PC-3 (cell line): ENCODE results near the gene CD7. TPM values are rescaled to one million over a fixed set of nuclear protein-coding genes. Genes with fewer than 3 reads are reported as not detected.

ENCODE experiments used
- ATAC-seq: fragments of 200-7000 bp; cut with Tn5 transposase; 2 replicates; pipeline ENCODE4 v1.9.1; 2020; ENCODE audit warnings: mild to moderate bottlenecking, moderate library complexity
- BruUV-seq: library from RNA; stranded (reverse); fragments of 400-500 nt; replicated peaks from 2 replicates; lab custom pipeline; 2021; lab: Mats Ljungman, UMichigan
- CTCF ChIA-PET: fragments of 300-600 bp; sonication (Branson Sonifier 250); formaldehyde crosslinking; loops from one replicate; lab custom pipeline; 2022; ENCODE audit warnings: antibody characterized with exemption; lab: Charles Lee
- POLR2A ChIA-PET: fragments of 300-600 bp; sonication (Branson Sonifier 250); formaldehyde crosslinking; loops from one replicate; lab custom pipeline; 2022; ENCODE audit warnings: antibody characterized with exemption; ENCODE audit not compliant: unreplicated experiment; lab: Charles Lee
- DNase-seq: peaks from one replicate; pipeline ENCODE4 v3.0.0-alpha.2; 2015
- H2AFZ ChIP-seq: fragments of 300-600 bp; sonication (generic); 2 replicates; pipeline ENCODE4 v1.6.0; 2016; ENCODE audit warnings: antibody characterized with exemption, low read length
- H3F3A ChIP-seq: fragments of 300-600 bp; sonication (generic); one replicate; pipeline ENCODE4 v1.6.0; 2017; ENCODE audit warnings: antibody characterized with exemption, low read length, control low read depth, mild to moderate bottlenecking; ENCODE audit not compliant: unreplicated experiment
- H3K27ac ChIP-seq: fragments of 300-600 bp; sonication (generic); 2 replicates; pipeline ENCODE4 v1.5.1; 2016; ENCODE audit warnings: mild to moderate bottlenecking, low read length
- H3K27me3 ChIP-seq: fragments of 300-600 bp; sonication (generic); 2 replicates; pipeline ENCODE4 v1.6.1; 2016; ENCODE audit warnings: low read length, mixed read lengths
- H3K36me3 ChIP-seq: fragments of 300-600 bp; sonication (generic); 2 replicates; pipeline ENCODE4 v1.6.1; 2016; ENCODE audit warnings: low read depth, mixed run types, low read length, mixed read lengths
- H3K4me1 ChIP-seq: fragments of 300-600 bp; sonication (generic); 2 replicates; pipeline ENCODE4 v1.5.1; 2016; ENCODE audit warnings: low read length; ENCODE audit not compliant: insufficient read depth
- H3K4me2 ChIP-seq: fragments of 300-600 bp; sonication (generic); 2 replicates; pipeline ENCODE4 v1.6.0; 2016; ENCODE audit warnings: low read length
- H3K4me3 ChIP-seq: fragments of 300-600 bp; sonication (generic); 2 replicates; pipeline ENCODE4 v1.5.1; 2016; ENCODE audit warnings: mild to moderate bottlenecking, low read length, mixed read lengths
- H3K79me2 ChIP-seq: fragments of 300-600 bp; sonication (generic); 2 replicates; pipeline ENCODE4 v1.6.1; 2017; ENCODE audit warnings: low read length, mixed read lengths
- H3K9ac ChIP-seq: fragments of 300-600 bp; sonication (generic); 2 replicates; pipeline ENCODE4 v1.6.0; 2016; ENCODE audit warnings: mild to moderate bottlenecking, low read length
- H3K9me2 ChIP-seq: fragments of 300-600 bp; sonication (generic); replicated peaks from 2 replicates; pipeline ENCODE4 v1.6.1; 2016; ENCODE audit warnings: mixed run types, low read length, mixed read lengths
- H3K9me3 ChIP-seq: fragments of 300-600 bp; sonication (generic); 2 replicates; pipeline ENCODE4 v1.6.1; 2016; ENCODE audit warnings: low read length, mixed read lengths
- H4K20me1 ChIP-seq: fragments of 300-600 bp; sonication (generic); 2 replicates; pipeline ENCODE4 v1.6.1; 2016; ENCODE audit warnings: low read length, mixed read lengths
- CTCF ChIP-seq: fragments of 300-600 bp; sonication (generic); conservative IDR thresholded peaks from 2 replicates; pipeline ENCODE4 v1.5.1; 2017; ENCODE audit warnings: antibody characterized with exemption, low read depth, mild to moderate bottlenecking, low read length
- EZH2 ChIP-seq: fragments of 300-600 bp; sonication (generic); IDR thresholded peaks from one replicate; pipeline ENCODE4 v1.6.1; 2017; ENCODE audit warnings: antibody characterized with exemption, mild to moderate bottlenecking, low read length; ENCODE audit not compliant: unreplicated experiment
- EZH2phosphoT487 ChIP-seq: fragments of 300-600 bp; sonication (generic); IDR thresholded peaks from 2 replicates; pipeline ENCODE4 v1.6.1; 2018; ENCODE audit warnings: mild to moderate bottlenecking, antibody characterized with exemption, low read length, borderline replicate concordance
- intact Hi-C: fragments of 100-400 bp; cut with micrococcal nuclease; formaldehyde crosslinking; loops from 2 replicates; pipeline ENCODE4 v1.9.0; 2023
- total RNA-seq: library from RNA; depleted of rRNA; stranded (reverse); fragments of >200 nt; gene quantifications from 2 replicates; pipeline ENCODE4 v1.2.3, GENCODE V29; 2014

The CD7 gene
- total RNA-seq, 1 experiment from 2014 or later: 0.15 TPM

- no TSS peak for BruUV-seq
- Histone ChIP-seq H3K4me1 (peaks cover 18% of the 10 kb centered on the region), H3K36me3 (no peaks in the 10 kb centered on the region), H2AFZ (no peak overlapping the region), H4K20me1 (no peaks in the 10 kb centered on the region), H3F3A (peaks cover 3% of the 10 kb centered on the region), H3K27ac (no peak overlapping the region), H3K9me3 (no peaks in the 10 kb centered on the region), H3K9me2 (no peaks in the 10 kb centered on the region), H3K4me3 (no peak overlapping the region), H3K79me2 (no peaks in the 10 kb centered on the region), H3K4me2 (no peak overlapping the region), H3K27me3 (no peaks in the 10 kb centered on the region), H3K9ac (no peak overlapping the region)
- intact Hi-C loops: no loop called here
- ChIA-PET POLR2A (no interaction called here), CTCF (no interaction called here)
- ATAC-seq: no peak
- no peak for DNase-seq
- TF ChIP-seq CTCF (no peak), EZH2 (no peak), EZH2phosphoT487 (no peak)
These were observed 15.4 kb downstream of the CD7 start for GRCh38 chr17:82301916-82302567.

- no peaks in the 10 kb centered on the region for H3K9me3 ChIP-seq
- no peaks in the 10 kb centered on the region for H4K20me1 ChIP-seq
- H3K9ac ChIP-seq: no peak overlapping the region
- H3K4me3 ChIP-seq: no peak overlapping the region
- BruUV-seq: no TSS peak
- no peak for DNase-seq
- H3K27me3 ChIP-seq: no peaks in the 10 kb centered on the region
- TF ChIP-seq CTCF (no peak), EZH2phosphoT487 (no peak), EZH2 (no peak)
- no peak overlapping the region for H3K27ac ChIP-seq
- H3F3A ChIP-seq: peaks cover 5% of the 10 kb centered on the region
- intact Hi-C loops: no loop called here
- H3K79me2 ChIP-seq: no peaks in the 10 kb centered on the region
- no peaks in the 10 kb centered on the region for H3K36me3 ChIP-seq
- no peaks in the 10 kb centered on the region for H3K9me2 ChIP-seq
- H3K4me1 ChIP-seq: peaks cover 24% of the 10 kb centered on the region
- ATAC-seq: no peak
- no peak overlapping the region for H2AFZ ChIP-seq
- POLR2A ChIA-PET: no interaction called here
- no peak overlapping the region for H3K4me2 ChIP-seq
- CTCF ChIA-PET: interaction anchor here (0.6 kb wide), 1 partner anchor 34 kb away, joined by 3 read pairs; no protein-coding TSS in a partner anchor
These were observed 16.0 kb downstream of the CD7 start for GRCh38 chr17:82301300-82301915.

GRCh38 chr17:82300707-82301270 is 16.6 kb downstream of the CD7 start:
- TF ChIP-seq EZH2 (no peak), EZH2phosphoT487 (no peak), CTCF (peak; percentile 77)
- intact Hi-C loops: no loop called here
- DNase-seq: peak; percentile 29
- H3K27ac ChIP-seq: no peak overlapping the region
- POLR2A ChIA-PET: interaction anchor here (0.7 kb wide), 1 partner anchor 231 kb away, joined by 10 read pairs; no protein-coding TSS in a partner anchor
- no peaks in the 10 kb centered on the region for H4K20me1 ChIP-seq
- H3K4me2 ChIP-seq: no peak overlapping the region
- no peak for ATAC-seq
- no peak overlapping the region for H2AFZ ChIP-seq
- CTCF ChIA-PET: interaction anchor here (0.6 kb wide), 1 partner anchor 33 kb away, joined by 3 read pairs; no protein-coding TSS in a partner anchor
- H3K9me3 ChIP-seq: no peaks in the 10 kb centered on the region
- H3K79me2 ChIP-seq: no peaks in the 10 kb centered on the region
- H3K27me3 ChIP-seq: no peaks in the 10 kb centered on the region
- peaks cover 5% of the 10 kb centered on the region for H3F3A ChIP-seq
- no peaks in the 10 kb centered on the region for H3K9me2 ChIP-seq
- BruUV-seq: no TSS peak
- H3K4me3 ChIP-seq: no peak overlapping the region
- peaks cover 31% of the 10 kb centered on the region for H3K4me1 ChIP-seq
- H3K36me3 ChIP-seq: no peaks in the 10 kb centered on the region
- no peak overlapping the region for H3K9ac ChIP-seq
